HUES6 (cell line): Measurements from ENCODE around the gene FOXP1.

Experiments
- H3K27ac ChIP-seq: 2 replicates; pipeline ENCODE4 v1.7.0; 2013; ENCODE audit warnings: low read depth, mild to moderate bottlenecking, low read length, inconsistent platforms
- H3K27me3 ChIP-seq: 2 replicates; pipeline ENCODE4 v1.6.1; 2013; ENCODE audit warnings: low read length; ENCODE audit not compliant: control insufficient read depth, insufficient read depth
- H3K36me3 ChIP-seq: 2 replicates; pipeline ENCODE4 v1.6.1; 2013; ENCODE audit warnings: low read length; ENCODE audit not compliant: control insufficient read depth, insufficient read depth
- H3K4me1 ChIP-seq: 2 replicates; pipeline ENCODE4 v1.6.1; 2013; ENCODE audit warnings: low read length; ENCODE audit not compliant: control insufficient read depth, insufficient read depth
- H3K4me3 ChIP-seq: 2 replicates; pipeline ENCODE4 v1.5.1; 2013; ENCODE audit warnings: low read depth, low read length
- H3K9ac ChIP-seq: one replicate; pipeline ENCODE4 v1.6.1; 2013; ENCODE audit warnings: mild to moderate bottlenecking, low read length
- H3K9me3 ChIP-seq: 2 replicates; pipeline ENCODE4 v1.6.1; 2013; ENCODE audit warnings: low read depth, low read length; ENCODE audit not compliant: control insufficient read depth, insufficient read depth

The FOXP1 gene

DNA sequence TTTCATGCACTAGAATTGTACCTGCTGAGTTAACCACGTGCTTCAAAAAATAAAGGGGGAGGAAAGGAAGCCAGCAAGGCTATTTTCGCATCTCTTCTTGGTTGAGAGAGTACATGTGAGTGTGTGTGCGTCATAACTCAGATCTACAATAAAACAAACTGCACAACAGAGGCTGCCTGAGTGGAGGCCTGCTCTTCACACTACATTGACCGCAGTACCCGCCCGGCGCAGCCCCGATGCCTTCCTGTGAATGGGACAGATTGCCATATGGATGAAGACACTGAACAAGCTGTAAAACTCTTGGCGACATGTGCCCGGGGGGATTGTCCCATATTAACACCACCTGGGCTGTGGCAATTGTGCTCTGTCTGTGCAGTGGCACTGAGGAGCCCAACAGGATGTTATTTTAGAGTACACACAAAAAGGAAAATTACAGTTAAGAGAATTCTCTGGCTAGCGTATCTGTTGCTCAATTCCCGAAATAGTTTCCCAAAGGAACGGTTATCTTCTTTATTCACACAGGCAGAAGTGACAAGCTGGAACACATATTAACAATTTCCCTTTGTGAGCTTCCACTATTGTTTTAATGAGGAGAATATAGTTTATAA is 551.5 kb downstream of the FOXP1 start:
- no peak overlapping the region for H3K9ac ChIP-seq
- H3K27ac ChIP-seq: no peak overlapping the region
- H3K36me3 ChIP-seq: no peaks in the 10 kb centered on the region
- no peaks in the 10 kb centered on the region for H3K27me3 ChIP-seq
- H3K9me3 ChIP-seq: peaks cover 3% of the 10 kb centered on the region; the same call in 1 of the 2 replicates
- H3K4me3 ChIP-seq: no peak overlapping the region
- H3K4me1 ChIP-seq: peaks cover 26% of the 10 kb centered on the region

DNA sequence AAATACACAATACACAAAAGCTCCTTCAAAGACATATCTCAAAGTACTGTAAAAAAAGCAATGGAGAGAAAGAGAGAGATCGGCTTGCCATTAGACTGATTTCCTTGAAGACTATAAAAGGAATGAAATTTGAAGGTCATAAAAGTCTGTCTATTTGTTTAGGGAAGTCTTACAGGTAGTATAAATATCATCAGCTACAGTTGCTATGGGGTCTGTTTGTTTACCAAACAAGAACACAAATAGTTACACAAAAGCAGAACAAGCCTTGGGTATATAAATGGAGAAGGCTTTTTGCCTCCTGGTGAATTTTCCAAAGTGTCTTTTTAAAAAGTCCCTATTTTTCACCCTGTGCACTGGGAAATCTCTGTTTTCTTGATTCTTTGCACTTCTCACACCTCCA is 552.3 kb downstream of the FOXP1 start:
- no peaks in the 10 kb centered on the region for H3K27me3 ChIP-seq
- H3K27ac ChIP-seq: no peak overlapping the region
- peaks cover 3% of the 10 kb centered on the region; the same call in 1 of the 2 replicates for H3K9me3 ChIP-seq
- no peak overlapping the region for H3K9ac ChIP-seq
- no peak overlapping the region for H3K4me3 ChIP-seq
- peaks cover 26% of the 10 kb centered on the region for H3K4me1 ChIP-seq
- H3K36me3 ChIP-seq: no peaks in the 10 kb centered on the region

DNA sequence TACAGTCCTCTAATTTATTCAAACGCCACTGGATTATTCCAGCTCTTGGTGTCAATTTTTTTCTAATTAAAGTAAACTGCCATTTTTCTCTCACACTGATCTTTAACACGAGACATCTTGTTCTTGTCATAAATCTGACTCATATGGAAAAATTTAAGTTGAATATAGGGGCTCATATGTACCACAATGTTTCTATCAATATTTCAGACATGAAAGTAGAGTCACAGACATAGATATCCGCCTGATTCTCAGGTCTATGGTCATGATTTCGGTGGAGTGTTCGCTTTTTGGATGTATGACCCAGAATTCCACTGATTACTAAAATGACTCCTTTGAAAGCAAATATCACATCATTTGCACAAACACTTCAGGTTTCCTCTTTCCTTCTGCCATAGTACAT is 552.8 kb downstream of the FOXP1 start:
- H3K27ac ChIP-seq: no peak overlapping the region
- no peak overlapping the region for H3K4me3 ChIP-seq
- peaks cover 3% of the 10 kb centered on the region; the same call in 1 of the 2 replicates for H3K9me3 ChIP-seq
- H3K36me3 ChIP-seq: no peaks in the 10 kb centered on the region
- peaks cover 26% of the 10 kb centered on the region for H3K4me1 ChIP-seq
- no peak overlapping the region for H3K9ac ChIP-seq
- no peaks in the 10 kb centered on the region for H3K27me3 ChIP-seq

DNA sequence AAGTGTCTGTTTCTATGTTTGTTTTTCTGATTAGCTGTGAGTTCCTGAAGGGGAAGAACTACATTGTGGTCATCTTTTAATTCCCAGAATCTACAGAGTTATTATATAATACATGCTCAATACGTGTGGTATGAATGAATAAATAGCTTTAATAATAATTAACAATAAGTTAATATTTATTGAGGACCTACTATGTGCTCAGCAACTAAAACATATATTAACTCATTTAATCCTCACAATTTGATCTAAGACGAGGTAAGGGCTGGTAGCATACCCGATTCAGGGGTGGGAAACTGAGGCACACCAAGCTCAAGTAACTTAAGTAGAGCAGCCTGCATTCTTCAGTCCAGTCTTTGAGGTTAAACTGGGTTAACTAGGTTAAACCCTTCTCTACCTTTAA is 553.8 kb downstream of the FOXP1 start:
- Histone ChIP-seq H3K36me3 (no peaks in the 10 kb centered on the region), H3K4me3 (no peak overlapping the region), H3K4me1 (peaks cover 20% of the 10 kb centered on the region), H3K27ac (no peak overlapping the region), H3K9me3 (peaks cover 3% of the 10 kb centered on the region; the same call in 1 of the 2 replicates), H3K27me3 (no peaks in the 10 kb centered on the region), H3K9ac (no peak overlapping the region)

DNA sequence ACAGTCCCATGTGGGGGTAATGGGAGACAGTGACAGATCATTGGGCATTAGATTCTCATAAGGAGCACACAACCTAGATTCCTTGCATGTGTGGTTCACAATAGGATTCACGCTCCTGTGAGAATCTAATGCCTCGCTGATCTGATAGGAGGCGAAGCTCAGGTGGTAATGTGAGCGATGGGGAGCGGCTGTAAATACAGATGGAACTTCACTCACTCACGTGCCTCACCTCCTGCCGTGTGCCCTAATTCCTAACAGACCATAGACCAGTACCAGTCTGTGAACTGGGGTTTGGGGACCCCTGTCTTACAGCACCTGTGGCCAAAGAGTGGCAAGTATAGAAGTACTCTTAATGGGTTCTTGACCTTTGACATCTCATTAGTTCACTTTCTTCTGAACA is 554.7 kb downstream of the FOXP1 start:
- Histone ChIP-seq H3K27ac (no peak overlapping the region), H3K36me3 (no peaks in the 10 kb centered on the region), H3K27me3 (no peaks in the 10 kb centered on the region), H3K9ac (no peak overlapping the region), H3K4me1 (peaks cover 18% of the 10 kb centered on the region), H3K4me3 (no peak overlapping the region), H3K9me3 (peaks cover 3% of the 10 kb centered on the region; the same call in 1 of the 2 replicates)

DNA sequence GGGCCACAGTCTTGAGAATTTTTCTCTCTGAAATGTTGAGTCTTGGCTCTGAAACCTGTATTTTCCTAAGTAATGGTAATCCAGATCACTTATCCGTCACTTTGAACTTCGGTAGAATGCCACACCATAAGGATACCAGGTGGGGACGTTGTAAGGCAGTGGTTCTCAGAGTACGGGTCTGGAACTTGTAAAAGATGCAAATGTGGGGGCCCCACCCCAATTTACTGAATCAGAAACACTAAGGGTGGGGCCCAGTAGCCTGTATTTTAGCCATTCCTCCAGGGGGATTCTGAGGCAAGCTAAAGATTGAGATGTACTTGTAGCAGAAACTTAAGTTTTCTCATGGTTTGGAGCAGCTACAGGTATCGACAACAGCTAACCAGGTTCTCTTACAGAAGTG is 555.3 kb downstream of the FOXP1 start:
- no peaks in the 10 kb centered on the region for H3K36me3 ChIP-seq

DNA sequence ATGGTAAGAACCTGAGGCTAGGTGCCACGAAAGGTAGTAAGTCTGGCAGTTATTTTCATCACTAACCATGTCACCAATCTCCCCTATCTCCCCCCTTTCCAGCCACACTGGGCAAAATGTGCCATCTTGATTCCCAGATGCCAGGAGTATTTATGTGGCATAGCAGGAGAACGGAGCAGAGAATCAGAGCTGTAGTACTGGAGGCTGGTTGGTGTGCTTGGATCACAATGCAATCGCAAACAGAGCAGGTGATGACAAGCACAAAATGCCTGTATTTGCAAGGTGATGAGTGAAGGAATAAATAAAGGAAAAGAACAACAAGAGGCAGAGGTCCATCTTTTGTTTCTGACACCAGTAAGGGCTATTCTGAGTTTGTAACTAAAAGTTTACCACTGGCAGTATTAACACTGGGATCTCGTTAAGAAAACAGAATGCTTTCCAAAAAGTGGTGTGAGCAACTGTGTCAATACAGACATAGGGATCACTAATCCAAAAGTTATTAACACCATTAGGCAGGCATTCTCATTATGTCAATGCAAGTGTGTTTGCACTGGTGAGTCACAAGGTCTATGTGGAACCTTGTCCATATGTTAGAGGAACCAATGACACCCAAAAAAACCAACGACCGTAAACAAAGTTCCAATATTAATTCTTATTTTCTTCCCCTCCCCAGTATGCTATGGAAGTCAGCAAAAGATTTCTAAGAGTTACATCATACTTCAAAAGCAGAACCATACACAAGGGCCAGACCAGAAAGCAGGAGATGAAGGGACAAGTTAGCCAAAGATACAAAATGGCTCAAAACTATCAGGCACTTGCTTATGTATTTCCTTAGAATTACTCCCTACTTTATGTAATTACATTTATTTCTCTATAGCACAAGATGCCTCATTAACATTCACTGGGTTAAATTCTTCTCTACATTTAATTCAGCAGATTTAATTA is 556.6 kb downstream of the FOXP1 start:
- Histone ChIP-seq H3K9me3 (peaks cover 3% of the 10 kb centered on the region; the same call in 1 of the 2 replicates), H3K36me3 (no peaks in the 10 kb centered on the region), H3K27me3 (no peaks in the 10 kb centered on the region), H3K4me1 (peaks cover 13% of the 10 kb centered on the region), H3K4me3 (no peak overlapping the region), H3K9ac (no peak overlapping the region), H3K27ac (no peak overlapping the region)

More for the DNA sequence above, 555.3 kb downstream of the FOXP1 start:
- no peak overlapping the region for H3K4me3 ChIP-seq
- peaks cover 3% of the 10 kb centered on the region; the same call in 1 of the 2 replicates for H3K9me3 ChIP-seq
- peaks cover 16% of the 10 kb centered on the region for H3K4me1 ChIP-seq
- no peaks in the 10 kb centered on the region for H3K27me3 ChIP-seq
- no peak overlapping the region for H3K27ac ChIP-seq
- no peak overlapping the region for H3K9ac ChIP-seq

DNA sequence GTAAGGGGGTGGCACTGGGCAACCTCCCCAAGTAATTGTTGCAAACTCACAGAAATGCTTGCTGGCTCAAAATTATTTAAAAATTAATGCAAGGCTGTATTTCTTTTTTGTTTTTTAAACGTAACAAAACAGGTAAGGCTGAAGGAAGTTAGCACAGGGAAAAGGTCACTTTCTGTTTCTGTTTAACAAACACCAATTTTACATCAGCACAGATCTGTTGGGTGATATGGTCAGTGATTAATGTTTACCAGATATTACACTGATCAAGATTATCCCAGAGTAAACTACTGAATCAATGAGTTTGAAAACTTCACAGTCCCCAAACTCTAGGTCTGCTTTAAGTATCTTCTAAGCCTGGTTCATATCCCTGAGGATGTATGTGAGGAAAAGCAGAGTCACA is 558.0 kb downstream of the FOXP1 start:
- Histone ChIP-seq H3K9ac (no peak overlapping the region), H3K9me3 (peaks cover 3% of the 10 kb centered on the region; the same call in 1 of the 2 replicates), H3K27me3 (no peaks in the 10 kb centered on the region), H3K4me3 (no peak overlapping the region), H3K4me1 (peaks cover 11% of the 10 kb centered on the region), H3K36me3 (no peaks in the 10 kb centered on the region), H3K27ac (no peak overlapping the region)

DNA sequence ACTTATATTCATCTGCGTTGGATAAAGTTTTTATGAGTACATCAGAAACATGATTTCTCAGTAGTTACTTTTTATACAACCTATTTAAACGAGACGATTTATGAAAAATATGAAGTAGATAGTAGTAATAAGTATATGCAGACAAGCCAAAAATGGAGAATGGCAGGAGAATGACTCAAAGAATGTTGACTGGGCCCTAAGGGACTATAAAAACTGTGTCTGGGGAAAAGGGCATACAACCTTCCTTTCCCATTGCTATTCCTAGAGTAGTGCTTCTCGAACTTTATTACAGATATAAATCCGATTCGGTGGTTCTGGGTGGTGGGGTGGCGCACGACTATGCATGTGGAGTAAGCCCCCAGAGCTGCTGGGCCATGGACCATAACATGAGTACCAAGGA is 558.5 kb downstream of the FOXP1 start:
- no peaks in the 10 kb centered on the region for H3K36me3 ChIP-seq
- no peak overlapping the region for H3K9ac ChIP-seq
- H3K27ac ChIP-seq: no peak overlapping the region
- peaks cover 11% of the 10 kb centered on the region for H3K4me1 ChIP-seq
- no peak overlapping the region for H3K4me3 ChIP-seq
- H3K9me3 ChIP-seq: peaks cover 3% of the 10 kb centered on the region; the same call in 1 of the 2 replicates
- H3K27me3 ChIP-seq: no peaks in the 10 kb centered on the region

DNA sequence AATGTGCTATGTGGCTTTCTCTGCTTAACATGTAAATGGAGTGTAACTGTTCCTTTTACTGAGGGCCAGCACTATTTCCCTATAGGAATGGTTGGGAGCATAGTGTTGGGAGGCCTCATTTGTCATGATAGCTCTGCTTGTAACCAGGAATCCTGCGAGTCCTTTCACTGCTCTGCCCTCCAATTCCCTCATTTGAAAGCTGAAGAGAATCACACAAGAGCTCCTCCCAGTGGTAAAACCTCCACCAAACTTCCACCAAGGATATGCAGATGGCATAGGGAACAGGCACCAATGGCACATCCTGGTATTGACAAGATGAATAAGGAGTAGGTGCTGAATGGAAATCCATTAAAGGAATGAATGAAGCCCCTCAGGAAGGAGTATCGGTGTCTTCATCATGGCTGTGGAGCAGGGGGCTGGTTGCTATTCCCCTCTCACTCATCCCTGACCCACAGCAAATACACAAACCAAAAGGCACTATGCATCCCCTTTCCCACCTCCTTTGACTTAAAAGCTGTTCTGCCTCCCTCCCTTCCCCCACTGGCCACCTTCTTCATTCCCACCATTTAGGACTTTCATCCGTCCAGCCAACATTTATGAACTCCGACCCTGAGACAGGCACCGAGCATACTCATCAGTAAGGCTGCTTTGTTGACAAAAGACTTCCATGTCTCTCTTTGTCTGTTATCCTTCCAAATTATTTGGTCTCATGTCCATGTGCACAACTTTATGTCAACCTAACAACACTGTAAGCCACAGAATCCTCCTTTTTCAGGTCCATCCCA is 560.8 kb downstream of the FOXP1 start:
- Histone ChIP-seq H3K4me1 (peaks cover 11% of the 10 kb centered on the region), H3K27me3 (no peaks in the 10 kb centered on the region), H3K27ac (no peak overlapping the region), H3K36me3 (no peaks in the 10 kb centered on the region), H3K4me3 (no peak overlapping the region), H3K9ac (no peak overlapping the region), H3K9me3 (no peaks in the 10 kb centered on the region)
